Measurements from ENCODE around the gene ARL6.

DNA sequence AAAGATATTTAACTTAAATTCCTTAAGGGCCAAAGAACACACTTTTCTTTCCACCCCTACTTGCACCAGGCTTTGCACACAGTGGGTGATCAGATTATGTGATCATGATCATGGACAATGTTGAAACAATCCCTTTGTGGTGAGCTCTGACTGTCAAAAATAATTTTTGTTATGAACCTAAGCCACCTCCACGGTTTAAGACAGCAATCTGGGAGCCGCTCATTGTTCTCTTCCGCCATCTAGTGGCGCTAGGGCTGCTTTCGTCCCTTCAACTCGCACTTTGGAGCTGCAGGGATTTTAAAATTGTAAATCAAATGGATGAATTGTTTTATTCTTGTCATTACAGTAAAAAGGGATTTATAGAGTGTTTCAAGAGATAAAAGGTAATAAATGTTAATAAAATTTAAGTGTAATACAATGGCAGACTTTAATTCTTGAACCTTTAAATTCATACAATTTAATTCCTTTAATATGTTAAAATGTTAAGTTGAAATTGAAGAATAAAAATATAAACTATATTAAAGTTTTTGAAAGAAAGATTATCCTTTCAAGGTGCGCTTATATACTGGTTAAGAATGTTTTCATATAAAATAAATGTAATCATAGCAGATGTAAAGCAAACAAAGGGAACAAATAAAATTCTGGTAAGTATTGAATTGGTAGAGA lies 45.3 kb upstream of the ARL6 start:
- TF ChIP-seq CTCF (IDR thresholded peaks at IDR 0.05) (peak; percentile 94), ZFX (IDR thresholded peaks at IDR 0.05; ENCODE audit: borderline replicate concordance) (no peak)

Data from 22Rv1 (cell line).